CMK (cell line): ENCODE data around the gene PLD4.
"Not testable (repeated sequence)": the region's sequence is repeated elsewhere in the genome, so short reads cannot be mapped to it uniquely, and the experiment has no call there.

Experiments used
- DNase-seq: peaks from one replicate; pipeline ENCODE4 v3.0.0-alpha.2; 2010; ENCODE audit warnings: low read depth

Gene PLD4

DNA sequence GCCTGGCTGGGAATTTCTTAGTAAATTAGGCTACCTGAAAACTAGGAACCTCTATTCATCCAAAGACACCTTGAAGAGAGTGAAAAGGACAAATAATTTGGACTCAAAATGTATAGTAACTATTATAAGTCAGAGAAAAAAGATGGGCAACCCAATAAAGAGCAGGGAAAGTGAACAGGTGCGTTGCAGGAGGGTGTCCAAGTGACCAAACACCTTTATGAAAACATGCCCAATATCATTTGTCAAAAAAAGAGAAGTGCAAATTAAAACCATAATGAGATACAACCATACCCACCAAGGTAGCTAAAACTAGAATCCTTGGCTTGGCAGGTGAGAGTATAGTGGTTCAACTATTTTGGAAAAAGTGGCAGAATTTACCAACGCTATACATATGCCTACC, 24.9 kb upstream of the PLD4 start:
- no peak for DNase-seq

DNA sequence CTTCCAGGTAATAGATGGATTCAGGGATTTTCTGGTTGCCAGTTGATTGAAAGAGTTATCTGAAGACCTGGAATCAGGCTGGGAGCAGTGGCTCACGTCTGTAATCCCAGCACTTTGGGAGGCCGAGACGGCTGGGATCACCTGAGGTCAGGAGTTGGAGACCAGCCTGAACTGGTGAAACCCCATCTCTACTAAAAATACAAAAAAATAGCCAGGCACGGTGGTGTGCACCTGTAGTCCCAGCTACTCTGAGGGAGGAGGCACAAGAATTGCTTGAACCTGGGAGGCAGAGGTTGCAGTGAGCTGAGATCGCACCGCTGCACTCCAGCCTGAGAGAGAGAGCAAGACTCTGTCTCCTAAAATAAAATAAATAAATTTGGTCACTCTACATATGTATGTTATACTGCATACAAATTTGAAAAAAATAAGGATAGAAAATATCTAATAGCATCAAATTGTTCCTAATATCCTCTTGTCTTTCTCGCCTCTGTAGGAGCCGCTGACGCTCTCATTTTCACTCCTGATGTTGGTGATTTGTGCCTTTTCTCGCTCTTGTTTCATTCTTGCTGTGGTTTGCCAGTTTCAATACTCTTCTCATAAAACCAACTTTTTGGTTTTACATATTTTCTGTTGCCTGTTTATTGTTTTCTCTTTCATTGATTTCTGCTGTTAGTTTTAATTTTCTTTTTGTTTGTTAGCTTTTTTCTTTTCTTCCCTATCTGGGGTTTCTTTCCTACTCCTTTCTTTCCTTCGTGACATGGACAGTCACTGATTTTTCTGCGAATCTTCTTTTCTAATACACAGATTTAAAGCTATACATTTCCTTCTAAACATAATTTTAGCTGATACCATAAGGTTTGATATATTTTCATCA, 23.8 kb upstream of the PLD4 start:
- DNase-seq: no peak

DNA sequence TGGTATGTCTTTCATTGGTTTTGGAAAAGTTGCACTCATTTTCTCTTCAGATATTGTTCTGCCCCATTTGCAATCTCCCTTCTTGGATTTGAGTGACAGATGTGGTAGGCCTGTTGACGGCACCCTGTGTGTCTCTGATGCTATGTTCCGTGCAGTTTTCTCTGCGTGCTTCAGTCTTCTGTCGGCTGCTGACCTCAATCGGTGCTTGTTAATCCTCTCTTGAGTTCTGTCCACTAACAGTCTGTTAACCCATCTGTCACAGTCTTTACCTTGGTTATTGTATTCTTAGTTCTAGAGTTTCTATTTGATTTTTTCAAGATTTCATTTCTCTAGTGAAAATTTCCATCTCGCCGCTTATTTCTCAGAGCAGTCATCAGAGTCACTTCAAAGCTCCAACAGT, 20.7 kb upstream of the PLD4 start:
- no peak for DNase-seq

DNA sequence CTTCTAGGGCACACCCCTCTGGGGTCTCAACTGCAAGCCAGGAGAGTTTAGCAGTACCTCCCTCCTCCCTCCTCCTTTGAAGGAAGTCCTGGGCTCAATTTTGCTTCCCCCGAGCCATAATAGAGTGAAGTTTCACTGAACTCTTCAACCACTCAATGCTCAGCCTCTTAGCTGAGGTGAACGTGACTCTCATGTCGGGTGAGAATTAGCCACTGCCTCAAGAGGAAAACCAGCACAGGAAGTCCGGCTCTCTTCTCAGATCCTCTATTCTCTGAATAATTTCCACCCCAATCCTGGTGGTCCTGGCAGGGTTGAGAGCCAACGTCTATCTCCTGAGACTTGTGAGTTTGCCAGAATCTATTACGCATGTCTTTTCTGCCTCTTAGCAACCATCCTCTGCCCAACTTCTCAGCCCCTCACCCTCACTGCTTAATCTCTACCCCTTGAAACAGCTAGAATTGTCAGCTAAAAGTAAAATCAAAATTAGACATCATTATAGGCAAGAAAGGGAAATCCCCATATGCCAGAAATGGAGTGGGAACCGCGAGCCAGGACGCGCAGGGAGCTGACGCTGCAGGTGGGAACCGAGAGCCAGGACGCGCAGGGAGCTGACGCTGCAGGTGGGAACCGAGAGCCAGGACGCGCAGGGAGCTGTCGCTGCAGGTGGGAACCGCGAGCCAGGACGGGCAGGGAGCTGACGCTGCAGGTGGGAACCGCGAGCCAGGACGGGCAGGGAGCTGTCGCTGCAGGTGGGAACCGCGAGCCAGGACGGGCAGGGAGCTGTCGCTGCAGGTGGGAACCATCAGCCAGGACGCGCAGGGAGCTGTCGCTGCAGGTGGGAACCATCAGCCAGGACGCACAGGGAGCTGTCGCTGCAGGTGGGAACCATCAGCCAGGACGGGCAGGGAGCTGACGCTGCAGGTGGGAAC, 19.8 kb upstream of the PLD4 start:
- DNase-seq: not testable (repeated sequence)

DNA sequence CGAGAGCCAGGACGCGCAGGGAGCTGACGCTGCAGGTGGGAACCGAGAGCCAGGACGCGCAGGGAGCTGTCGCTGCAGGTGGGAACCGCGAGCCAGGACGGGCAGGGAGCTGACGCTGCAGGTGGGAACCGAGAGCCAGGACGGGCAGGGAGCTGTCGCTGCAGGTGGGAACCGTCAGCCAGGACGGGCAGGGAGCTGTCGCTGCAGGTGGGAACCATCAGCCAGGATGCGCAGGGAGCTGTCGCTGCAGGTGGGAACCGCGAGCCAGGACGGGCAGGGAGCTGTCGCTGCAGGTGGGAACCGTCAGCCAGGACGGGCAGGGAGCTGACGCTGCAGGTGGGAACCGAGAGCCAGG, 19.1 kb upstream of the PLD4 start:
- not testable (repeated sequence) for DNase-seq

DNA sequence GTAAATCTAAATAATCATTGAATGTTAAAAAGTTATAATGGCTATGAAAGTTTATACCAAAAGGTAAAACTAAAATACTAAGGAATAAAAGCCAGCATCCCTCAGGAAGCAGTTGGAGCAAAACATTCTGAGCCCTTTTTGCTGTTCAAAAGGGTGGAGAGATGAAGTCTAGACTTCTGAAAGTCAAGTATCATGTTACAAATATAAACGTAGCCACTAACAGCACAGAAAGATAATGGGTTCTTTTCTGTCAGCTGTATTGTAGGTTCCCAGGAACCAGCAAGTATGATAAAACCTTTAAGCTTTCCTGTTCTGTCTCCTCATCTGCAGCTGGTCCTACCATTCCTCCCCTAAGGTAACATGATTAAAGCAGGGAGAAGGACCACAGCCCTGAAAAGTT, 16.4 kb upstream of the PLD4 start:
- no peak for DNase-seq

DNA sequence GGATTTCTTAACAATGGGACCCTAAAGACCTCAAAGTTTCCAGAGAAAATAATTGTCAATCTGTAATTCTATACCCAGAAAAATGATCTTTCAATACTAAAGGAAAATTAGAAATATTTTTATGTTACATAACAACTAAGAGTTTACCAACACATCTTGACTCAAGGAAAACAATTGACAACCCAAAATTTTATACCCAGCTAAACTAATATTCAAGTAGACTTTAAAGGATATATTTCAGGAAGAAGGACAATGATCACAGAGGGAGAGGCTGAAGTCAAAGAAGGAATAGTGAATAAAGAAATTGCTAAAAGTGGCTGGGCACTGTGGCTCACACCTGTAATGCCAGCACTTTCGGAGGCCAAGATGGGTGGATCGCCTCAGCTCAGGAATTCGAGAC, 12.6 kb upstream of the PLD4 start:
- DNase-seq: no peak

DNA sequence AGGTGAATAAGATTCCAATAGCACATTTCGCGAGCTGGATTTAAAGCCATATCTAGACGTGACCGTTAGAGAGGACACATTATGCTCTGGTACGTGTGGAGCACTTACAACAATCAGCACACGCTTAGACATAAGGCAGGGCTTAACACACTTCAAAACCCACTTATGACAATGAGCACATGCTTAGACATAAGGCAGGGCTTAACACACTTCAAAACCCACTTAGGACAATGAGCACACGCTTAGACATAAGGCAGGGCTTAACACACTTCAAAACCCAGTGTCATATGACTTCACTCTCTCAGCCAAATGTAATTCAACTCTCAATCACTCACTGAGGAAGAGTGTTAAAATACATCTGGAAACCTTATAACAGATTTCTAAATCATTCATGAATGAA, 11.2 kb upstream of the PLD4 start:
- DNase-seq: no peak

DNA sequence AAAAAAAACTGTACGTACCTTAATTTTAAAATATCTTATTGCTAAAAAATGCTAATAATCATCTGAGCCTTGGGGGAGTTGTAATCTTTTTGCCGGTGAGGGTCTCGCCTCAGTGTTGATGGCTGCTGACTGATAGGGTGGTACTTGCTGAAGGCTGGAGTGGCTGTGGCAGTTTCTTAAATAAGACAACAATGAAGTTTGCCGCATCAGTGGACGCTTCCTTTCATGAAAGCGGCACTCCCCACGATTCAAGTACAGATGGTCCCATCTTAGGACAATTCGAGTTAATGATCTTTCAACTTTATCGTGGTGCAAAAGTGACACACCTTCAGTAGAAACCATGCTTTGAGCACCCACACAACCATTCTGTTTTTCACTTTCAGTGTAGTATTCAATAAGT, 7.6 kb upstream of the PLD4 start:
- DNase-seq: no peak

DNA sequence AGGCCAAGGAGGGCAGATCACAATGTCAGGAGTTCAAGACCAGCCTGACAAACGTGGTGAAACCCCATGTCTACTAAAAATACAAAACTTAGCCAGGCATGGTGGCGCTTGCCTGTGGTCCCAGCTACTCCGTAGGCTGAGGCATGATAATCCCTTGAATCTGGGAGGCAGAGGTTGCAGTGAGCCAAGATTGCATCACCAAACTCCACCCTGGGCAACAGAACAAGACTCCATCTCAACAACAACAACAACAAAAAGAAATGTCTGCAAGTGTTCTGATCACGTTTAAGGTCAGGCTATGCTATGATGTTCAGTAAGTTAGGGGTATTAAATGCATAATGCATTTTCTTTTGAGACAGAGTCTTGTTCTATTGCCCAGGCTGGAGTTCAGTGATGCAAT, 6.7 kb upstream of the PLD4 start:
- no peak for DNase-seq

DNA sequence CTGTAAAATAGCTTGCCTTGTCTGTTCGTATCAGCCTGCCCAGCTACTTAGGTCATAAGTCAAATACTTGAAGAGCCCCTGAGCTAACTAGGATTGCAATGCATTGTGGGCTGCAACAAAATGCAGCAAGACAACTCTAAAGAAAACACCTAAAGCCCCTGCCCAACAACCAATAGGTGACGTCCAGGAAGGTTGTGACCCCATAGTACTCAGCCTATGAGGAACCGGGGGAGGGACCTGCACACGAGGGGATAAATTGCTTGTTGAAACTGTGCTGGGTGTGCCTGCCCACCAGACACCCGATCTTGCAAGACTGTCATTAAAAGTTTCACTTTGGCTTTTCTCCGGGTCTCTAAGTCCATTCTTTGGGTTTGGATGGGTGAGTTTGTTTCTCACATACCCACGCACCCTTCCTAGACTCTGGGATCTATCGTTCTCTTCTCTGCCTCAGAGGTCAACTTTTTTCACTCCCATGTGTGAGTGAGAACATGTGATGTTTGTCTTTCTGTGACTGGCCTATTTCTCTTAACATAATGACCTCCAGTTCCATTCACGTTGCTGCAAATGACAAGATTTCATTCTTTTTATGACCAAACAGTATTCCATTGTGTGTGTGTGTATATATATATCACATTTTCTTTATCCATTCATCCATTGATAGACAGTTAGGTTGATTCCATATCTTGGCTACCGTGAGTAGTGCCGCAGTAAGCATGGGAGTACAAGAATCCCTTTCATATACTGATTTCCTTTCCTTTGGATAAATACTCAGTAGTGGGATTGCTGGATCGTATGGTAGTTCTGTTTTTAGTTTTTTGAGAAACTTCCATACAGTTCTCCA, 5.3 kb upstream of the PLD4 start:
- DNase-seq: not testable (repeated sequence)

DNA sequence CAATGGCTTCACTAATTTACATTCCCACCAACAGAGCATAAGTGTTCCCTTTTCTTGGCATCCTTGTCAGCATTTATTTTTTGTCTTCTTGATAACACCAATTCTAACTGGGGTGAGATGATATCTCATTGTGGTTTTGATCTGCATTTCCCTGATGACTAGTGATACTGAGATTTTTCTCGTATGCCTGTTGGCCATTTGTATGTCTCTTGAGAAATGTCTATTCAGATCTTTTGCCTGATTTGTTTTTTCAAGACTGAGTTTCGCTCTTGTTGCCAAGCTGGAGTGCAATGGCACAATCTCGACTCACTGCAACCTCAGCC, 4.7 kb upstream of the PLD4 start:
- no peak for DNase-seq

DNA sequence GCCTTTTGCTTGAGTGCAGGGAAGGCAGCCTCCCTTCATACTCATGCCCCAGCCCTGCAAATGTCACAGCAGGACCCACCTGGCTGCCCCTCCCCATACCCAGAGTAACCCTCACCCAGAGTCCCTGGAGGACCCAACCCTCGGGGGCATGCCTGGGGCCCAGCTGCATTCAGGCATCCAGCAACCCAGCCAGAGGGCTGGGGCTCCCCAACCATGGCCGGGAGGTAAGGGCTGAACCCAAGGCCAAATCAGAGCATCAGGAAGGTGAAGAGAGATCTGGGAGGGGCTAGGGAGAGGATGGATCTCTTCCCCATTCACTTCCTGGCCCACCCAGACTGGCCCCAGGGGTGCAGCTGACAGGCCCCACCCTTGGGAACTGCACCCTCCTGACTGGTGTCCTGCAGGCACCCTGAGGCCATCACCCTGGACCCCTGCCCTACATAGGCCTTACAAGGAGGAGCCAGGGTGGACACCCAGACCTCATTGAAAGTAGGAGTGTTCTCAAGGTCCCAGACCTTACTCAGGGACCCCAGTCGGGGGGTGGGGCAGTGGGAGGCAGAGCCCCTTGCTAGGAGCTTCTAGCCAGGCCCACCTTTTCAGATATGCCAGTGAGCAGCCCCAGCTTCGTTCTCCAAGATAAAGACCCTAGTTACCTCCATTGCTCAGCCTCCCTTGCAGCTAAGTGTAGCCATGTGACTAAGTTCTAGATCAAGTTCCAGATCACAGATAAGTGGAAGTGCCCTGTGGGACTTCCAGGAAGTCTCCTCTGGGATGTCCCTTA, 849 bp upstream of the PLD4 start:
- DNase-seq: no peak

DNA sequence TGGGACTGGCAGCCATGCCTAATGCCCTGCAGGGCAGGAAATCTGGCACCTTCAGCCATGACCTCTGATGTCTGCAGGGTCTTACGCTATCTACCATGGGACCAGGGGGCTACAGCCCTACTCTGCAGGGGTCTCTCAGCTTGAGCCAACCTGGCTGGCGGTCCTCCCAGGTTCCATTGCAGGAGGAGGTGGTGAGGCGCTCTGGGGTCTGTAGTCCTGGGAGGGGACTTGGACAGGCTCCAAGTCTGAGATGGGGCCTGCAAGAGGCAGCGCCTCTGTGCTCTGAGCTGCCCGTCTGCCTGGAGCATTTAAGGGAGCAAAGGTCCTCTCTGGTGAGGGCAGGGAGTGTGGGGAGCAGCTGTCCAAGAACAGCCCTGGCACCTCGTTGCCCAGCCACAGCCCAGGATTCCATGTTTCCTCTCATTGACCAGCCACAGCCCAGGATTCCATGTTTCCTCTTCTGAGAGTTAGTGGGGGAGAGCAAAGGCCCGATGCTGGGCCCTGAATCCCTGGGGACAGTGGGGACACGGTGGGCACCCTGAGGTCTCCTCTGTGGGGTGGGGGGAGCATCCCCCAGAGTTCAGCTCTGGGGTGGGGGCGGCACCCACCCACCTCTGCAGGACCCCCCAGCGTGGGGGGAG, 655 bp downstream of the PLD4 start:
- DNase-seq: no peak

DNA sequence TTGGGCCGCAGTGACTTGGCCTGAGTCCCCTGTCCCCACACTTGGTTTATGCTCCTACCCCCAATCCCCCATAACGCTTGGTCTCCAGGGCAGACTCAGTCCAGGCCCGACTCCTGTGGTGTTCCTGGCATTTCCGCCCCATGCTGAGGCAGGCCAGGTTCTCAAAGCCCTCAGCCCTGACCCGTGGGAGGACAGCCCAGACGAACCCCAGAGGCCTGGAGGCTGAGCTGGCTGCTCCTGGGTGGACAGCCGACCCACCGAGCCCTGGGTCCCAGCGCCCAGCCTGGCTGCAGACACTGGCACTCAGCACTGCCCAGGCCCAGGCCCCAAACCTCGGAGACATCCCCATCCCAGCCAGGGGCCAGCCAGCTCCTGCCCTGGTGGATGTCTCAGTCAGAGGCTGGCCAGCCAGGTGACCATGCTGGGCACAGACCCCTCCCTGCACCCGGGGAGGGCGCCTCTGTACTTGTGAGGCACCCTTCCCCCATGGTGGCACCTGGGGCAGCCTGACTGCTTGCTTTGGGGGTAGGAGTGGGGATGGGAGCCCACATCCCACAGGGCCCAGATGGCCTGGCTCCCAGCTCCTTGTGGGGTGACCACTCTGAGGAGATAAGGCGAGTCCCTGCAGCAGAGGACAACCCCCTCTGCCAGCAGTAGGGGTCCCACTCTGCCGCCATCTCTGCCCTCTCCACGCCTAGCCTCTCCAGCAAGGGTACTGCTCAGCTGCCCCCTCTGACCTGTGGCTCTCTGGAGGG, 1.4 kb downstream of the PLD4 start:
- DNase-seq: no peak

DNA sequence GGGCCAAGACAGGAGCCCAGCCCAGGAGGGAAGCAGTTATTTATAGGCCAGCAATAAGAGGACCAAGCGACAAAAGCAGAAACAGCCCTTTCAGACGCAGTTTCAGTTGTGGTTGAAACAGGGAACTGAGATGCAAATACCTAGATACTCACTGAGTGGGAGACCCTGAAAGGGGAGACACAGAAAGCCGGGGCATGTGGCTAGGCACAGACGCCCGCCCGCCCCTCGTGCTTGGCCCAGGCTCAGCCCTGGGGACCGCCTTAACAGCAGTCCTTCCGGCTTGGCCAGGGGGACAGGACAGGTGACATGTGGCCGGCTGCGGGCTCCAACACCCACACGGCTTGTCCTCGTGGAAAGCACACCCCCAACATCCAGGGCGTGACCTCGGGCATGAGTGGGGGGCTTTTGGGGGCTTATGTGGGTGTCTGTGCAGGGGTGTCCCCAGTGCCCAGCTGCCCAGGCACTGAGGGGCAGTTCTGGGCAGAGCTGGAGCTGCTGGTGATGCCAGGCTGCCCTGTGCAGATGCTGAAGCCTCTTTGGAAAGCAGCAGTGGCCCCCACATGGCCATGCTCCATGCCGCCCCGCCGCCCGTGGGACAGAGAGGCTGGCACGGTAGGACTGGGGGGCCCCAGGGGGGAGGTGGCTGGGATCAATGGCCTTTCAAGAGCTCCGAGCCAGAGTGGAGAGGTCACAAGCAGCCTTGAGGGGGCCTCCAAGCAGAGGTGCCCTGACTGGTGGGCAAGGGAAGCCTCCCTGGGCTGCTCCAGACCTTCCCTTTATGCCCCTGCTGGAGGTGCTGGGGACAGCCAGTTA, 2.1 kb downstream of the PLD4 start:
- DNase-seq: no peak

DNA sequence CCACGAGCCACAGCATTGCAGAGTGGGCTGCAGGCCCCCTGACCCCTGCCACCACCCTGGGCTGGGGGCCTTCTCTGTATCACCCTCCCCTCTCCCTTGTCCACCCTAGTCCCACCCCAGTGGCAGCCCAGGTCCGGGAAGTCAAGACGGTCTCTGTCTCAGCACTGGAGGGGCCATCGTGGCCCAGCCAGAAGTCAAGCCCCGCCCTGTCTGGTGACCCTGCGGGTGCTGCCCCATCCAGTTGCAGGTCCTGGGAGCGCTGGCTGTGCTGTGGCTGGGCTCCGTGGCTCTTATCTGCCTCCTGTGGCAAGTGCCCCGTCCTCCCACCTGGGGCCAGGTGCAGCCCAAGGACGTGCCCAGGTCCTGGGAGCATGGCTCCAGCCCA, 2.7 kb downstream of the PLD4 start:
- no peak for DNase-seq

DNA sequence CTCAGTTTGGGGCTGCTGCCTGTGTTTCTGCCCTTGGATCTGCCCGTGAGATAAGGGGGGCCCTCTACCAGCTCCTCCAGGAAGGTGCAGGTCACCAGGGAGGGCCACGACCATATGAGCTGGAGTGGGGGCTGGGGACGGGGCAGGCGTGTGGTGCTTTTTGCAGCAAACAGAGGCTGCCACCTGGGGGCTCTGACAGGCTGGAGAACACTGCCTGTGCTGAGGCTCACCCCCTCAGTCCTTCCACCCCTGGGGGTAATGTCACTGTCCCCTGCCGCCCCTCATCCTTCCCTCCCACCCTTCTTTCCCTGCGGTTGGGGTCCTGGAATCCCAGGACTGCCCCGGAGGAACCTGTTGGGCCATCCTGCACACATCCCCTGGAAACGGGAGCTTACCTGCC, 3.2 kb downstream of the PLD4 start:
- no peak for DNase-seq

DNA sequence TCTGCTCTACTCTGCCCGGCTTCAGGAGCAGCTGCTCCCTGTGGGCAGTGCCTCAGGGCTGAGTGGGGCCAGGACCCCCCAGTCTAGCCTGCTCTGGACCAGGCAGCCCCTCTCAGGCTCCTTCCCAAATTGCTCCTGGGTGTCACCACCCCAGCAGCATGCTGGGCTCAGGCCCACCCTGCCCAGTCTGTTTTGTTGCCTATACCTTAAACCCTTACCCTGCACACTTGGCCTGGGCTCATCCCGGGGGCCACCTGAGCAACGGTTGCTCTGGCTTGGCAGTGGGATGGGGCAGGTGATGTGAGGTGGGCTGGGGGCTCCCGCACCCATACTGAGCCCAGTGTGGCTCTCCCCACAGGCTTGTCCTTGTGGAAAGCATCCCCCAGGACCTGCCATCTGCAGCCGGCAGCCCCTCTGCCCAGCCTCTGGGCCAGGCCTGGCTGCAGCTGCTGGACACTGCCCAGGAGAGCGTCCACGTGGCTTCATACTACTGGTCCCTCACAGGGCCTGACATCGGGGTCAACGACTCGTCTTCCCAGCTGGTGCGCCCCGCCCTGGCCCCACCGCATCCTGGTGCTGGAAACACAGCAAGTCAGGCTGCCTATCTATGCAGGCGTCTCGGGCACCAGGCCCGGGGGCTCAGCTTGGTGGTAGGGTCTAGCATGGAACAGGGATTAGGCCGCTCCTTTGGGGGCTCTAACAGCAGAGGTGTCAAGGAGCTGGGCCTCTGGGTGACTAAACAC, 3.9 kb downstream of the PLD4 start:
- no peak for DNase-seq
